GM12864 (cell line): Measurements from ENCODE around the gene HLF.

Source experiments
- DNase-seq: peaks from one replicate; pipeline ENCODE4 v3.0.0-alpha.2; 2011; ENCODE audit warnings: low read depth
- H3K4me3 ChIP-seq: 2 replicates; pipeline ENCODE4 v1.5.1; 2011; ENCODE audit warnings: mild to moderate bottlenecking, low read depth, low read length, control low read depth
- TF ChIP-seq, protein P1 (sequence below): IDR thresholded peaks from 2 replicates; pipeline ENCODE4 v1.5.1; 2011; ENCODE audit warnings: low read depth, mild to moderate bottlenecking, moderate library complexity, low read length, control low read depth, inconsistent platforms; ENCODE audit errors: missing control alignments

The HLF gene

DNA sequence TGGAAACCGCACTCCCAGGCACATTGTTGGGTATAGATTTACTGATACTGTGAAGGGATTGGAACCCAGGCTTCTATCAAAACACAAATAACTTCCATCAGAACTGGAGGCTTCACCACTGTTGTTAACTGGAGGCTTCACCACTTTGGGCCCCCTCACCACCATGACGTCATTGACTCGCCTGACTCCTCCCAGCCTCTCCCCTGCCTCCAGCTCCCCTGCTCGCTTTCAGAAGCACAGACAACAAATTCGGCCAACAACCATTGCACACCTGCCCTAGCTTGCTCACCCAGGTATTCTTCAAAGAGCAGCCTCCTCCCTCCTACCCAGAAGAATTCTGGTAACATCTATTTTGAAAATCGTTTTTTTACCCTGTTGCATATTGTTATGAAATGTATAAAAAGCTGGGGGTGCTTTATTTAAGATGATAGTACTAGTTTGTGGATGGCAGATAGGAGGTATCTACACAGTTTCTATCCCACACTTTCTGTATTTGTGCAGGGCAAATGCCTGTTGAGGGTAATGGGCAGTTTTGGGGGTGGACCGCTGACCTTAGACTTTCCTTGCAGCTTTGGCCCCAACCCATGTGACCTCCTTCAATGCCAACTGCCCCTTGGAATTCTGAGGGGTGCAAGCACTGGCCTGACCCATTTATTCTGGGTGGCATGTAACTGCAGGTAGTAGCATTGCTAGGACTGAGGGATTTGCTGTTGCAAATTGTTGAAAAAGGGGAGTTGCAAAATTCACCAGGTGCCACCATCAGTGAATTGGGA lies 54.1 kb downstream of the HLF start:
- TF ChIP-seq, protein P1, sequence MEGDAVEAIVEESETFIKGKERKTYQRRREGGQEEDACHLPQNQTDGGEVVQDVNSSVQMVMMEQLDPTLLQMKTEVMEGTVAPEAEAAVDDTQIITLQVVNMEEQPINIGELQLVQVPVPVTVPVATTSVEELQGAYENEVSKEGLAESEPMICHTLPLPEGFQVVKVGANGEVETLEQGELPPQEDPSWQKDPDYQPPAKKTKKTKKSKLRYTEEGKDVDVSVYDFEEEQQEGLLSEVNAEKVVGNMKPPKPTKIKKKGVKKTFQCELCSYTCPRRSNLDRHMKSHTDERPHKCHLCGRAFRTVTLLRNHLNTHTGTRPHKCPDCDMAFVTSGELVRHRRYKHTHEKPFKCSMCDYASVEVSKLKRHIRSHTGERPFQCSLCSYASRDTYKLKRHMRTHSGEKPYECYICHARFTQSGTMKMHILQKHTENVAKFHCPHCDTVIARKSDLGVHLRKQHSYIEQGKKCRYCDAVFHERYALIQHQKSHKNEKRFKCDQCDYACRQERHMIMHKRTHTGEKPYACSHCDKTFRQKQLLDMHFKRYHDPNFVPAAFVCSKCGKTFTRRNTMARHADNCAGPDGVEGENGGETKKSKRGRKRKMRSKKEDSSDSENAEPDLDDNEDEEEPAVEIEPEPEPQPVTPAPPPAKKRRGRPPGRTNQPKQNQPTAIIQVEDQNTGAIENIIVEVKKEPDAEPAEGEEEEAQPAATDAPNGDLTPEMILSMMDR, result no peak
- DNase-seq, result no peak

DNA sequence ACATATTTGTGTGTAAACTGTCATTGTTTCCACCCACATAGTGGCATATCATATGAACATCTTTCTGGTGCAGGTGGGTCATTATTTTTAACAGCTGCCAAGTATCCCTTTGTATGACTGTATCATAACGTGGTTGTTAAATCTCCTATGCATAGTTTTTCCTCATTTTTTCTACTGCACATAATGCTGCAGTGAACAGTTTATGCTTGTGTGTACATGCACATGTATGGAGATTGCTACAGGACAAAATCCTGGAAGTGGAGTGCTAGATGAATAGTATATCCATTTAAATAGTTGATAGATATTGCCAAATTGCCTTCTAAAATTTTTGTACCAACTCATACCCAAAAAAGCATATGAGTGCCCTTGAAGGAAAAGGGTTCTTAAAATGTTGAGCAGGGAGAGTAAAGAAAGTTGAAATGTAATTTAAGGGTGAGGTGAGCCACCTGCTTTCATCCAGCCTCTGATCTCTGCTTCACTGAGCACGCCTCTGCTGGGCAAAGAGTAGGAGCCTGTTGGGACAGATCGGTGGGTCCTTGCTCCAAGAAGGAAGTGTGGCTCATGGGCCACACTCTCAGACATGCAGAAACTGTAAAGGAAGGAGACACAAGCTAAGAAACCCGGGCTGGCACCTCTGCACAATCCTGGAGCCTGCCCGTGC lies 55.3 kb downstream of the HLF start:
- H3K4me3 ChIP-seq, result no peak overlapping the region
- TF ChIP-seq, protein P1, result no peak
- no peak for DNase-seq

More for the DNA sequence above, 54.1 kb downstream of the HLF start:
- no peak overlapping the region for H3K4me3 ChIP-seq

DNA sequence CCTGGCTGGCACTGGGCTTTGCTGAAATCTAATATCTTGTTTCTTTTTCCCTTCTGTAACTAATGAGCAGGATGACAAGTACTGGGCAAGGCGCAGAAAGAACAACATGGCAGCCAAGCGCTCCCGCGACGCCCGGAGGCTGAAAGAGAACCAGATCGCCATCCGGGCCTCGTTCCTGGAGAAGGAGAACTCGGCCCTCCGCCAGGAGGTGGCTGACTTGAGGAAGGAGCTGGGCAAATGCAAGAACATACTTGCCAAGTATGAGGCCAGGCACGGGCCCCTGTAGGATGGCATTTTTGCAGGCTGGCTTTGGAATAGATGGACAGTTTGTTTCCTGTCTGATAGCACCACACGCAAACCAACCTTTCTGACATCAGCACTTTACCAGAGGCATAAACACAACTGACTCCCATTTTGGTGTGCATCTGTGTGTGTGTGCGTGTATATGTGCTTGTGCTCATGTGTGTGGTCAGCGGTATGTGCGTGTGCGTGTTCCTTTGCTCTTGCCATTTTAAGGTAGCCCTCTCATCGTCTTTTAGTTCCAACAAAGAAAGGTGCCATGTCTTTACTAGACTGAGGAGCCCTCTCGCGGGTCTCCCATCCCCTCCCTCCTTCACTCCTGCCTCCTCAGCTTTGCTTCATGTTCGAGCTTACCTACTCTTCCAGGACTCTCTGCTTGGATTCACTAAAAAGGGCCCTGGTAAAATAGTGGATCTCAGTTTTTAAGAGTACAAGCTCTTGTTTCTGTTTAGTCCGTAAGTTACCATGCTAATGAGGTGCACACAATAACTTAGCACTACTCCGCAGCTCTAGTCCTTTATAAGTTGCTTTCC lies 56.0 kb downstream of the HLF start:
- TF ChIP-seq, protein P1, result no peak
- H3K4me3 ChIP-seq, result no peak overlapping the region
- DNase-seq, result no peak

DNA sequence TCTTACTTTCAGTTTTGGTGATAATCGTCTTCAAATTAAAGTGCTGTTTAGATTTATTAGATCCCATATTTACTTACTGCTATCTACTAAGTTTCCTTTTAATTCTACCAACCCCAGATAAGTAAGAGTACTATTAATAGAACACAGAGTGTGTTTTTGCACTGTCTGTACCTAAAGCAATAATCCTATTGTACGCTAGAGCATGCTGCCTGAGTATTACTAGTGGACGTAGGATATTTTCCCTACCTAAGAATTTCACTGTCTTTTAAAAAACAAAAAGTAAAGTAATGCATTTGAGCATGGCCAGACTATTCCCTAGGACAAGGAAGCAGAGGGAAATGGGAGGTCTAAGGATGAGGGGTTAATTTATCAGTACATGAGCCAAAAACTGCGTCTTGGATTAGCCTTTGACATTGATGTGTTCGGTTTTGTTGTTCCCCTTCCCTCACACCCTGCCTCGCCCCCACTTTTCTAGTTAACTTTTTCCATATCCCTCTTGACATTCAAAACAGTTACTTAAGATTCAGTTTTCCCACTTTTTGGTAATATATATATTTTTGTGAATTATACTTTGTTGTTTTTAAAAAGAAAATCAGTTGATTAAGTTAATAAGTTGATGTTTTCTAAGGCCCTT lies 56.8 kb downstream of the HLF start:
- no peak for DNase-seq
- TF ChIP-seq, protein P1, result no peak
- no peak overlapping the region for H3K4me3 ChIP-seq

DNA sequence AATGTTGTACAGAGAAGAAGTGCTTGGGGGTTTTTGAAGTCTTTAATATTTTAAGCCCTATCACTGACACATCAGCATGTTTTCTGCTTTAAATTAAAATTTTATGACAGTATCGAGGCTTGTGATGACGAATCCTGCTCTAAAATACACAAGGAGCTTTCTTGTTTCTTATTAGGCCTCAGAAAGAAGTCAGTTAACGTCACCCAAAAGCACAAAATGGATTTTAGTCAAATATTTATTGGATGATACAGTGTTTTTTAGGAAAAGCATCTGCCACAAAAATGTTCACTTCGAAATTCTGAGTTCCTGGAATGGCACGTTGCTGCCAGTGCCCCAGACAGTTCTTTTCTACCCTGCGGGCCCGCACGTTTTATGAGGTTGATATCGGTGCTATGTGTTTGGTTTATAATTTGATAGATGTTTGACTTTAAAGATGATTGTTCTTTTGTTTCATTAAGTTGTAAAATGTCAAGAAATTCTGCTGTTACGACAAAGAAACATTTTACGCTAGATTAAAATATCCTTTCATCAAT lies 57.8 kb downstream of the HLF start:
- DNase-seq, result no peak
- TF ChIP-seq, protein P1, result no peak
- H3K4me3 ChIP-seq, result no peak overlapping the region

DNA sequence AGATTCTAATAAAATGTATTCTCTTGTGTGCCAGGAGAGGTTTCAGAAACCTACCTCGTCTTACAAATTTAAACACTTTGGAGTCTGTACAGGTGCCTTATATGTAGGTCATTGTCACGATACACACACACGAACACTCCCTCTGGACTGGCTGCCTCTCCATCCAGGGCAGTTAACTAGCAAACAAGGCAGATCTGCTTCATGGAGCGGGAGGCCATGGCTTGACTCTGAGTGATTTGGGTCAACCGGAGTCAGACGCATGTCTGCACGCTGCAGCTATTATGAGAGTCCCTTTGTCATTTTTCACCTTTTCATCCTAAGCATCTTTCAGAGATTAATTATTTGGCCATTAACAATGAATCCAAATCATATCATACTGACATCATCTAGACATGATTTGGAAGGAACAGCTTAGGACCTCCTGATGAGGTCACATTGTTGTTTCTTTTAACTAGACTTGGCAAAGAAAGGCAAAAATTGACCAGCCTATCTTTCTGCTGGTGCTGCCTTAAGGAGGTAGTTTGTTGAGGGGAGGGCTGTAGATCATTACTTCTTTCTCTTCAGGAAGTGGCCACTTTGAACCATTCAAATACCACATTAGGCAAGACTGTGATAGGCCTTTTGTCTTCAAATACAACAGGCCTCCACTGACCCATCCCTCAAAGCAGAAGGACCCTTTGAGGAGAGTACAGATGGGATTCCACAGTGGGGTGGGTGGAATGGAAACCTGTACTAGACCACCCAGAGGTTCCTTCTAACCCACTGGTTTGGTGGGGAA lies 58.9 kb downstream of the HLF start:
- DNase-seq, result no peak
- H3K4me3 ChIP-seq, result no peak overlapping the region
- TF ChIP-seq, protein P1, result no peak
